ENCODE results near the gene SMAD5. TPM values are rescaled to one million over a fixed set of nuclear protein-coding genes. Genes with fewer than 3 reads are reported as not detected.

The SMAD5 gene
- total RNA-seq, 1 donor from 2014 or later, result 51.7 TPM

- H3K27me3 Mint-ChIP-seq (ENCODE audit: low read depth), result peaks cover 14% of the 10 kb centered on the region
- H3K4me3 Mint-ChIP-seq (ENCODE audit: unreplicated experiment), result no peak overlapping the region
- no peak for DNase-seq (ENCODE audit: low spot score)
- no peak for TF ChIP-seq CTCF (IDR thresholded peaks at IDR 0.05)
- H3K4me1 Mint-ChIP-seq (ENCODE audit: low read depth), result no peaks in the 10 kb centered on the region
- no peaks in the 10 kb centered on the region for H3K36me3 Mint-ChIP-seq (ENCODE audit: low read depth)
- H3K27ac Mint-ChIP-seq (ENCODE audit: unreplicated experiment), result no peak overlapping the region
- no peaks in the 10 kb centered on the region for H3K9me3 Mint-ChIP-seq (ENCODE audit: low read depth)
Measured at GRCh38 chr5:136120529-136120928, 12.1 kb upstream of the SMAD5 start.

GRCh38 chr5:136123236-136123768 lies 9.3 kb upstream of the SMAD5 start:
- H3K27me3 Mint-ChIP-seq (ENCODE audit: low read depth), result peaks cover 12% of the 10 kb centered on the region

GRCh38 chr5:136127560-136127959 lies 5.1 kb upstream of the SMAD5 start:
- no peak overlapping the region for H3K4me3 Mint-ChIP-seq (ENCODE audit: unreplicated experiment)
- H3K27me3 Mint-ChIP-seq (ENCODE audit: low read depth), result peaks cover 5% of the 10 kb centered on the region
- H3K36me3 Mint-ChIP-seq (ENCODE audit: low read depth), result no peaks in the 10 kb centered on the region
- DNase-seq (ENCODE audit: low spot score), result no peak
- no peaks in the 10 kb centered on the region for H3K9me3 Mint-ChIP-seq (ENCODE audit: low read depth)
- H3K4me1 Mint-ChIP-seq (ENCODE audit: low read depth), result peaks cover 22% of the 10 kb centered on the region
- no peak overlapping the region for H3K27ac Mint-ChIP-seq (ENCODE audit: unreplicated experiment)
- no peak for TF ChIP-seq CTCF (IDR thresholded peaks at IDR 0.05)

More at GRCh38 chr5:136123236-136123768, 9.3 kb upstream of the SMAD5 start:
- H3K4me1 Mint-ChIP-seq (ENCODE audit: low read depth), result no peaks in the 10 kb centered on the region
- no peak for DNase-seq (ENCODE audit: low spot score)
- H3K27ac Mint-ChIP-seq (ENCODE audit: unreplicated experiment), result no peak overlapping the region
- no peak for TF ChIP-seq CTCF (IDR thresholded peaks at IDR 0.05)
- no peaks in the 10 kb centered on the region for H3K9me3 Mint-ChIP-seq (ENCODE audit: low read depth)
- no peaks in the 10 kb centered on the region for H3K36me3 Mint-ChIP-seq (ENCODE audit: low read depth)
- no peak overlapping the region for H3K4me3 Mint-ChIP-seq (ENCODE audit: unreplicated experiment)

- Mint-ChIP-seq H3K27ac (ENCODE audit: unreplicated experiment) (no peak overlapping the region), H3K4me3 (ENCODE audit: unreplicated experiment) (no peak overlapping the region), H3K27me3 (ENCODE audit: low read depth) (peaks cover 5% of the 10 kb centered on the region), H3K4me1 (ENCODE audit: low read depth) (peaks cover 22% of the 10 kb centered on the region), H3K9me3 (ENCODE audit: low read depth) (no peaks in the 10 kb centered on the region), H3K36me3 (ENCODE audit: low read depth) (no peaks in the 10 kb centered on the region)
- no peak for DNase-seq (ENCODE audit: low spot score)
- TF ChIP-seq CTCF (IDR thresholded peaks at IDR 0.05), result no peak
Measured at GRCh38 chr5:136128481-136128880, 4.2 kb upstream of the SMAD5 start.

- Mint-ChIP-seq H3K27me3 (ENCODE audit: low read depth) (peaks cover 3% of the 10 kb centered on the region), H3K9me3 (ENCODE audit: low read depth) (no peaks in the 10 kb centered on the region), H3K4me1 (ENCODE audit: low read depth) (peaks cover 29% of the 10 kb centered on the region), H3K4me3 (ENCODE audit: unreplicated experiment) (no peak overlapping the region), H3K27ac (ENCODE audit: unreplicated experiment) (no peak overlapping the region), H3K36me3 (ENCODE audit: low read depth) (no peaks in the 10 kb centered on the region)
- TF ChIP-seq CTCF (IDR thresholded peaks at IDR 0.05), result no peak
- DNase-seq (ENCODE audit: low spot score), result no peak
Measured at GRCh38 chr5:136129445-136129844, 3.2 kb upstream of the SMAD5 start.
